AG09319 (cell line): ENCODE data around the gene TIE1.

Experiments
- DNase-seq: peaks from one replicate; pipeline ENCODE4 v3.0.0-alpha.2; 2010; ENCODE audit warnings: low read depth; ENCODE audit errors: extremely low read depth
- CTCF ChIP-seq: IDR thresholded peaks from 2 replicates; pipeline ENCODE4 v1.5.1; 2011; ENCODE audit warnings: low read depth, mild to moderate bottlenecking, inconsistent platforms, low read length, moderate library complexity

Gene TIE1

GRCh38 chr1:43331688-43332087 is 30.9 kb downstream of the TIE1 start:
- DNase-seq = no peak
- TF ChIP-seq CTCF = no peak

GRCh38 chr1:43334453-43335205 is 33.8 kb downstream of the TIE1 start:
- no peak for TF ChIP-seq CTCF
- DNase-seq = no peak

- DNase-seq = no peak
- TF ChIP-seq CTCF = no peak
These were observed 36.8 kb downstream of the TIE1 start, which contains the start of gene MPL for GRCh38 chr1:43337588-43337987. MPL (plus strand) TSS chr1:43337818; CDS start chr1:43337849, 31 bp downstream.

- no peak for DNase-seq
- no peak for TF ChIP-seq CTCF
These were observed 37.2 kb downstream of the TIE1 start for GRCh38 chr1:43338001-43338400.

GRCh38 chr1:43339584-43340232 is 38.9 kb downstream of the TIE1 start:
- no peak for TF ChIP-seq CTCF

GRCh38 chr1:43340559-43340958 is 39.8 kb downstream of the TIE1 start:
- TF ChIP-seq CTCF = no peak
- DNase-seq = no peak

More at GRCh38 chr1:43339584-43340232, 38.9 kb downstream of the TIE1 start:
- no peak for DNase-seq

GRCh38 chr1:43344267-43344850 is 43.6 kb downstream of the TIE1 start:
- no peak for TF ChIP-seq CTCF
- no peak for DNase-seq
